H1 (cell line): Measurements from ENCODE around the gene LIN28A. TPM values are rescaled to one million over a fixed set of nuclear protein-coding genes. Genes with fewer than 3 reads are reported as not detected.
A peak's percentile ranks its signal among the peaks of the same experiment; 100 is the strongest.

Source experiments
- CTCF ChIA-PET: fragments of 300-600 bp; sonication (Branson Sonifier 250); formaldehyde crosslinking; loops from one replicate; lab custom pipeline; 2021; ENCODE audit not compliant: partially characterized antibody; lab: Charles Lee
- POLR2A ChIA-PET: fragments of 300-600 bp; sonication (Branson Sonifier 250); formaldehyde crosslinking; loops from one replicate; lab custom pipeline; 2021; ENCODE audit warnings: inconsistent platforms; ENCODE audit not compliant: partially characterized antibody; lab: Charles Lee
- DNase-seq, 2 experiments: peaks; one replicate each; pipeline versions ENCODE4 v3.0.0 to v3.0.0-alpha.2; 2010 to 2022; ENCODE audit warnings: low spot score in 2 of 2, low read depth in 1 of 2, mixed read lengths in 1 of 2
- FAIRE-seq: peaks from 2 replicates; lab custom pipeline; 2011; peaks lifted over from hg19 to GRCh38; lab: Jason Lieb, UNC
- H2AFZ ChIP-seq: 2 replicates; pipeline ENCODE4 v1.8.1; 2012; ENCODE audit warnings: low read length, inconsistent platforms
- H2AK5ac ChIP-seq: 2 replicates; pipeline ENCODE4 v1.6.1; 2013; ENCODE audit warnings: low read depth, low read length
- H2BK120ac ChIP-seq: replicated peaks from 2 replicates; pipeline ENCODE3; 2013; ENCODE audit warnings: low read depth, low read length, inconsistent platforms
- H2BK12ac ChIP-seq: 2 replicates; pipeline ENCODE4 v1.6.1; 2013; ENCODE audit warnings: low read depth, low read length
- H2BK15ac ChIP-seq: 2 replicates; pipeline ENCODE4 v1.6.1; 2013; ENCODE audit warnings: low read length
- H2BK20ac ChIP-seq: 2 replicates; pipeline ENCODE4 v1.6.1; 2013; ENCODE audit warnings: low read length
- H2BK5ac ChIP-seq: 2 replicates; pipeline ENCODE4 v1.6.1; 2013; ENCODE audit warnings: low read depth, low read length
- H3K14ac ChIP-seq: 2 replicates; pipeline ENCODE4 v1.6.1; 2013; ENCODE audit warnings: inconsistent platforms; ENCODE audit not compliant: insufficient read length
- H3K18ac ChIP-seq: 2 replicates; pipeline ENCODE4 v1.6.1; 2013; ENCODE audit warnings: low read length; ENCODE audit errors: extremely low read depth
- H3K23ac ChIP-seq: 2 replicates; pipeline ENCODE4 v1.6.1; 2013; ENCODE audit warnings: inconsistent platforms; ENCODE audit not compliant: insufficient read length
- H3K23me2 ChIP-seq: 2 replicates; pipeline ENCODE4 v1.6.1; 2013; ENCODE audit warnings: low read depth, low read length
- H3K27ac ChIP-seq: 2 replicates; pipeline ENCODE4 v1.6.1; 2011; ENCODE audit warnings: low read depth, low read length, inconsistent platforms
- H3K27me3 ChIP-seq, 4 experiments: replicated peaks in 1 of 4; 1 replicate in 1 of 4; 2 replicates in 3 of 4; pipeline versions ENCODE4 v1.6.1 to v1.8.1; 2011 to 2013; ENCODE audit warnings: low read length in 3 of 4, mild to moderate bottlenecking in 3 of 4, inconsistent platforms in 2 of 4, mixed read lengths in 2 of 4, moderate library complexity in 1 of 4; ENCODE audit not compliant: control insufficient read depth in 3 of 4, insufficient read depth in 3 of 4; ENCODE audit errors: extremely low read depth in 1 of 4
- H3K36me3 ChIP-seq, 4 experiments: 2 replicates each; pipeline versions ENCODE4 v1.6.1 to v1.8.1; 2011 to 2013; ENCODE audit warnings: mild to moderate bottlenecking in 4 of 4, low read length in 3 of 4, moderate library complexity in 2 of 4, control low read depth in 1 of 4, inconsistent platforms in 1 of 4; ENCODE audit not compliant: insufficient read depth in 4 of 4, control insufficient read depth in 2 of 4
- H3K4ac ChIP-seq: replicated peaks from 2 replicates; pipeline ENCODE3; 2013; ENCODE audit warnings: low read length, low read depth, mixed read lengths, inconsistent platforms; ENCODE audit not compliant: insufficient read length
- H3K4me1 ChIP-seq, 4 experiments: replicated peaks in 1 of 4; 1 replicate in 1 of 4; 2 replicates in 3 of 4; pipeline versions ENCODE4 v1.6.1 to v1.8.1; 2011 to 2013; ENCODE audit warnings: low read length in 3 of 4, inconsistent platforms in 2 of 4, mixed read lengths in 1 of 4; ENCODE audit not compliant: insufficient read depth in 4 of 4, control insufficient read depth in 3 of 4
- H3K4me2 ChIP-seq, 2 experiments: 2 replicates each; pipeline versions ENCODE4 v1.6.1 to v1.8.1; 2011 to 2013; ENCODE audit warnings: low read depth in 2 of 2, low read length in 2 of 2, control low read depth in 1 of 2, inconsistent platforms in 1 of 2, mild to moderate bottlenecking in 1 of 2; ENCODE audit not compliant: insufficient read depth in 1 of 2
- H3K4me3 ChIP-seq, 4 experiments: fragments of 200-600, 300-600 bp in 1 of 4; sonication (generic), shearing (Covaris generic), sonication (Bioruptor Twin) in 1 of 4; 2 replicates each; pipeline versions ENCODE4 v1.5.1 to v1.8.1; 2011 to 2016; ENCODE audit warnings: low read length in 4 of 4, low read depth in 3 of 4, control low read depth in 2 of 4, inconsistent platforms in 2 of 4, mild to moderate bottlenecking in 2 of 4, mixed read lengths in 1 of 4, moderate library complexity in 1 of 4; ENCODE audit not compliant: insufficient read depth in 2 of 4; ENCODE audit errors: extremely low read depth in 1 of 4
- H3K56ac ChIP-seq: replicated peaks from 2 replicates; pipeline ENCODE3; 2013; ENCODE audit warnings: low read depth, mild to moderate bottlenecking, mixed read lengths, low read length, inconsistent platforms; ENCODE audit not compliant: insufficient read length
- H3K79me1 ChIP-seq: 2 replicates; pipeline ENCODE4 v1.6.1; 2013; ENCODE audit warnings: low read depth, low read length, control low read depth
- H3K79me2 ChIP-seq, 2 experiments: 2 replicates each; pipeline versions ENCODE4 v1.6.1 to v1.8.1; 2012 to 2013; ENCODE audit warnings: low read length in 2 of 2, mild to moderate bottlenecking in 2 of 2, inconsistent platforms in 1 of 2; ENCODE audit not compliant: insufficient read depth in 2 of 2, control insufficient read depth in 1 of 2
- H3K9ac ChIP-seq, 4 experiments: replicated peaks in 1 of 4; 1 replicate in 1 of 4; 2 replicates in 3 of 4; pipeline versions ENCODE4 v1.6.1 to v1.8.1; 2011 to 2013; ENCODE audit warnings: low read depth in 3 of 4, low read length in 3 of 4, control low read depth in 2 of 4, mild to moderate bottlenecking in 2 of 4, moderate library complexity in 2 of 4, inconsistent platforms in 1 of 4; ENCODE audit errors: extremely low read depth in 1 of 4
- H3K9me3 ChIP-seq, 2 experiments: 2 replicates each; pipeline versions ENCODE4 v1.6.1 to v1.8.1; 2012 to 2013; ENCODE audit warnings: mild to moderate bottlenecking in 2 of 2, moderate library complexity in 2 of 2, control low read depth in 1 of 2, inconsistent platforms in 1 of 2, low read depth in 1 of 2, low read length in 1 of 2, mixed read lengths in 1 of 2; ENCODE audit not compliant: insufficient read depth in 2 of 2
- H4K20me1 ChIP-seq, 2 experiments: replicated peaks in 1 of 2; 2 replicates each; pipeline versions ENCODE3 to v1.8.1; 2011 to 2013; ENCODE audit warnings: inconsistent platforms in 2 of 2, low read length in 2 of 2, mild to moderate bottlenecking in 1 of 2; ENCODE audit not compliant: insufficient read depth in 2 of 2, control insufficient read depth in 1 of 2
- H4K5ac ChIP-seq: 2 replicates; pipeline ENCODE4 v1.6.1; 2013; ENCODE audit warnings: low read length, low read depth, mixed read lengths, inconsistent platforms; ENCODE audit not compliant: insufficient read length
- H4K8ac ChIP-seq: 2 replicates; pipeline ENCODE4 v1.8.0; 2013; ENCODE audit warnings: mild to moderate bottlenecking, moderate library complexity, low read length, inconsistent platforms; ENCODE audit not compliant: insufficient read depth; ENCODE audit errors: extremely low read depth
- H4K91ac ChIP-seq: replicated peaks from 2 replicates; pipeline ENCODE3; 2013; ENCODE audit warnings: low read length, mixed read lengths, inconsistent platforms; ENCODE audit not compliant: insufficient read length
- ATF2 ChIP-seq: IDR thresholded peaks from 2 replicates; pipeline ENCODE4 v1.6.1; 2012; ENCODE audit warnings: low read length, inconsistent platforms
- ATF3 ChIP-seq: IDR thresholded peaks from 2 replicates; pipeline ENCODE4 v1.6.1; 2011; ENCODE audit warnings: low read depth, mild to moderate bottlenecking, low read length; ENCODE audit not compliant: insufficient read depth
- CEBPB ChIP-seq: IDR thresholded peaks from 2 replicates; pipeline ENCODE4 v1.6.1; 2012; ENCODE audit warnings: low read depth, low read length
- CHD2 ChIP-seq: IDR thresholded peaks from 2 replicates; pipeline ENCODE4 v1.6.1; 2012; ENCODE audit warnings: low read length, improper control_type of control experiment
- CREB1 ChIP-seq: IDR thresholded peaks from 2 replicates; pipeline ENCODE4 v1.6.1; 2012; ENCODE audit warnings: inconsistent platforms
- EGR1 ChIP-seq: IDR thresholded peaks from 2 replicates; pipeline ENCODE4 v1.6.1; 2011; ENCODE audit warnings: low read depth, low read length, borderline replicate concordance
- KDM4A ChIP-seq: IDR thresholded peaks from one replicate; pipeline ENCODE4 v1.7.1; 2012; ENCODE audit warnings: low read depth, mild to moderate bottlenecking, moderate library complexity, low read length, inconsistent platforms; ENCODE audit not compliant: severe bottlenecking
- NANOG ChIP-seq: IDR thresholded peaks from 2 replicates; pipeline ENCODE4 v1.6.1; 2011; ENCODE audit warnings: low read length, low read depth, mild to moderate bottlenecking, inconsistent platforms; ENCODE audit not compliant: insufficient read depth, poor library complexity, severe bottlenecking
- POLR2A ChIP-seq, 2 experiments: IDR thresholded peaks; 1 replicate in 1 of 2; 2 replicates in 1 of 2; pipeline ENCODE4 v1.6.1; 2011; ENCODE audit warnings: low read depth in 2 of 2, low read length in 2 of 2, mild to moderate bottlenecking in 2 of 2; ENCODE audit errors: control extremely low read depth in 1 of 2
- POLR2AphosphoS5 ChIP-seq: IDR thresholded peaks from 2 replicates; pipeline ENCODE4 v1.6.1; 2011; ENCODE audit warnings: low read depth, low read length
- RXRA ChIP-seq: IDR thresholded peaks from 2 replicates; pipeline ENCODE4 v1.6.1; 2011; ENCODE audit warnings: low read depth, mild to moderate bottlenecking, low read length, moderate library complexity; ENCODE audit not compliant: insufficient read depth
- WGBS, 2 experiments: shearing (Covaris generic) in 1 of 2; methylation state at CpG; one replicate each; pipeline versions ENCODE4 v1.1.6 to v1.1.7; 2013 to 2015; ENCODE audit warnings: low lambda C conversion rate in 2 of 2, mixed read lengths in 2 of 2, inconsistent platforms in 1 of 2, low coverage in 1 of 2, missing lambda C conversion rate in 1 of 2; ENCODE audit not compliant: insufficient replicate concordance in 2 of 2, insufficient coverage in 1 of 2, insufficient read length in 1 of 2; ENCODE audit errors: extremely low coverage in 1 of 2, missing lambda C conversion rate in 1 of 2; 5-methylcytosine and 5-hydroxymethylcytosine counted together
- polyA plus RNA-seq, 7 experiments: library from polyadenylated mRNA; depleted of rRNA in 3 of 7; stranded (reverse) in 5 of 7; unstranded in 2 of 7; fragments of >200 nt in 5 of 7; fragments of 200-250 nt in 2 of 7; gene quantifications; 1 replicate in 5 of 7; 2 replicates in 1 of 7; 4 replicates in 1 of 7; pipeline versions ENCODE4 v1.2.1 to v1.2.3, GENCODE V29; 2011 to 2013; ENCODE audit warnings: missing spikeins in 2 of 7, mixed read lengths in 2 of 7
- total RNA-seq: library from RNA; stranded (reverse); fragmentation: NEBNext Ultra II Directional; extraction: Animal tissue kit (Norgen Biotek cat#: 25700); gene quantifications from 2 replicates; pipeline ENCODE4 v1.2.1, GENCODE V29; 2021

The LIN28A gene
- total and polyA plus RNA-seq, 2 of the 8 experiments (the other 6 are each of a cell fraction or from before 2014, with no cell fraction given), result 403 to 1,486 TPM

GRCh38 chr1:26477446-26478152 is 67.0 kb downstream of the LIN28A start:
- ChIA-PET CTCF (no interaction called here), POLR2A (interaction anchor here (0.8 to 2.9 kb wide), 10 partner anchors 10 to 127 kb away, joined by 3 to 23 read pairs (median 4); partner anchors contain the start of genes DHDDS and RPS6KA1)
- DNase-seq (no peak), FAIRE-seq (no peak)
- no peak overlapping the region for H2BK15ac ChIP-seq
- peaks cover 5 to 15% of the 10 kb centered on the region in 2 experiments; a peak in 3 of 4 replicates for H3K79me2 ChIP-seq
- peaks cover 0 to 7% (median 1%) of the 10 kb centered on the region in 4 experiments; a peak in 2 of 7 replicates for H3K4me1 ChIP-seq
- no peaks in the 10 kb centered on the region for H3K27me3 ChIP-seq
- H3K4ac ChIP-seq, result no peak overlapping the region
- no peak overlapping the region for H4K8ac ChIP-seq
- peak overlapping the region; percentile 19; the same call in 1 of the 2 replicates for H2BK5ac ChIP-seq
- no peak overlapping the region for H4K91ac ChIP-seq
- no peaks in the 10 kb centered on the region for H3K9me3 ChIP-seq
- H3K23ac ChIP-seq, result no peak overlapping the region
- H3K27ac ChIP-seq, result no peak overlapping the region
- H3K9ac ChIP-seq, result no peak overlapping the region
- no peak overlapping the region for H3K56ac ChIP-seq
- no peak overlapping the region for H4K5ac ChIP-seq
- no peak overlapping the region for H2BK20ac ChIP-seq
- H3K4me2 ChIP-seq, result no peak overlapping the region
- H3K4me3 ChIP-seq, result no peak overlapping the region
- H3K79me1 ChIP-seq, result no peaks in the 10 kb centered on the region; the same call in 1 of the 2 replicates
- H2BK120ac ChIP-seq, result no peak overlapping the region
- peaks cover 21 to 52% (median 34%) of the 10 kb centered on the region in 4 experiments for H3K36me3 ChIP-seq
- H2AFZ ChIP-seq, result no peak overlapping the region
- no peak overlapping the region for H2AK5ac ChIP-seq
- peaks cover 2% of the 10 kb centered on the region; the same call in 1 of the 2 replicates for H3K23me2 ChIP-seq
- H3K14ac ChIP-seq, result no peak overlapping the region
- H3K18ac ChIP-seq, result no peak overlapping the region
- no peak overlapping the region for H2BK12ac ChIP-seq
- H4K20me1 ChIP-seq, result peaks cover 6 to 12% of the 10 kb centered on the region in 2 experiments
- 81% methylated on average over 8 of the region's 8 CpGs; no CpG with 5 or more reads in 1 of the 2 experiments for WGBS, 2 experiments
- no peak for TF ChIP-seq ATF3
- TF ChIP-seq POLR2A (IDR thresholded peaks at IDR 0.05; ENCODE audit: control extremely low read depth in 1 of 2, low read depth in 2 of 2, low read length in 2 of 2), result peak; percentile 42 to 76; a peak in 2 of 3 replicates
- peak; percentile 24; the same call in 1 of the 2 replicates for TF ChIP-seq ATF2
- no peak for TF ChIP-seq CHD2
- TF ChIP-seq POLR2AphosphoS5, result peak; percentile 86
- no peak for TF ChIP-seq KDM4A
- no peak for TF ChIP-seq NANOG
- TF ChIP-seq RXRA, result no peak
- TF ChIP-seq EGR1, result no peak
- no peak for TF ChIP-seq CEBPB
- TF ChIP-seq CREB1, result no peak
